Small intestine (tissue), 7 donors: ENCODE results near the gene NDUFS8. TPM values are rescaled to one million over a fixed set of nuclear protein-coding genes. Genes with fewer than 3 reads are reported as not detected.

ENCODE experiments used
- DNase-seq, 2 donors: peaks; one replicate each; pipeline versions ENCODE4 v3.0.0 to v3.0.0-alpha.2; 2013
- FAIRE-seq: peaks from 2 replicates; lab custom pipeline; 2012; peaks lifted over from hg19 to GRCh38; lab: Jason Lieb, UNC
- H3K27ac ChIP-seq, 3 donors: one replicate each; pipeline ENCODE4 v1.5.1; 2013; ENCODE audit warnings: low read length in 2 of 3, mild to moderate bottlenecking in 2 of 3, control low read depth in 1 of 3, inconsistent platforms in 1 of 3, low read depth in 1 of 3, moderate library complexity in 1 of 3
- H3K27me3 ChIP-seq, 3 donors: one replicate each; pipeline ENCODE4 v1.6.1; 2013; ENCODE audit warnings: low read length in 3 of 3, inconsistent platforms in 1 of 3; ENCODE audit not compliant: control insufficient read depth in 3 of 3, insufficient read depth in 3 of 3
- H3K36me3 ChIP-seq, 3 donors: one replicate each; pipeline ENCODE4 v1.6.1; 2013; ENCODE audit warnings: low read length in 3 of 3, inconsistent platforms in 1 of 3, low read depth in 1 of 3, mild to moderate bottlenecking in 1 of 3, moderate library complexity in 1 of 3; ENCODE audit not compliant: control insufficient read depth in 3 of 3, insufficient read depth in 2 of 3
- H3K4me1 ChIP-seq, 3 donors: one replicate each; pipeline ENCODE4 v1.6.1; 2013; ENCODE audit warnings: low read length in 2 of 3, inconsistent platforms in 1 of 3, low read depth in 1 of 3, mild to moderate bottlenecking in 1 of 3, moderate library complexity in 1 of 3; ENCODE audit not compliant: control insufficient read depth in 3 of 3, insufficient read depth in 2 of 3
- H3K4me3 ChIP-seq, 3 donors: one replicate each; pipeline ENCODE4 v1.5.1; 2013; ENCODE audit warnings: low read length in 3 of 3, control low read depth in 1 of 3, inconsistent platforms in 1 of 3, low read depth in 1 of 3, mild to moderate bottlenecking in 1 of 3, moderate library complexity in 1 of 3
- H3K9me3 ChIP-seq, 2 donors: one replicate each; pipeline ENCODE4 v1.6.1; 2013; ENCODE audit warnings: low read depth in 1 of 2, low read length in 1 of 2; ENCODE audit not compliant: control insufficient read depth in 2 of 2, insufficient read depth in 1 of 2
- WGBS, 3 donors: extraction: QIAGEN DNeasy Blood & Tissue Kit; methylation state at CpG; one replicate each; pipeline ENCODE4 v1.1.7; 2013; 5-methylcytosine and 5-hydroxymethylcytosine counted together
- polyA plus RNA-seq, 4 donors: library from polyadenylated mRNA; stranded (reverse) in 3 of 4; unstranded in 1 of 4; fragments of 200-250 nt in 3 of 4; fragments of 120-200 nt in 1 of 4; gene quantifications; one replicate each; pipeline versions ENCODE4 v1.2.1 to v1.2.3, GENCODE V29; 2013
- donor health status: healthy with polysubstance abuse.
- donor health status: control.
- donor health status: control.
- donor health status: Bipolar disorder and iron deficiency.
- donor health status: healthy.

The NDUFS8 gene
- polyA plus RNA-seq, 4 donors = 71.4 to 290 (median 203) TPM

- Histone ChIP-seq H3K4me3 (no peak overlapping the region), H3K36me3 (peaks cover 0 to 54% (median 0%) of the 10 kb centered on the region in 3 donors), H3K4me1 (peaks cover 0 to 5% (median 0%) of the 10 kb centered on the region in 3 donors), H3K9me3 (peaks cover 0 to 5% of the 10 kb centered on the region in 2 donors), H3K27me3 (no peaks in the 10 kb centered on the region), H3K27ac (no peak overlapping the region)
- WGBS, 3 donors = 69 to 76% (median 72%) methylated on average over 5 of the region's 5 CpGs
- FAIRE-seq (no peak), DNase-seq (no peak)
These were observed 5.4 kb upstream of the NDUFS8 start for GRCh38 chr11:68025047-68025446.

- H3K27ac ChIP-seq = no peak overlapping the region
- FAIRE-seq = no peak
- DNase-seq = no peak
- H3K27me3 ChIP-seq = no peaks in the 10 kb centered on the region
- H3K9me3 ChIP-seq = peaks cover 0 to 5% of the 10 kb centered on the region in 2 donors
- H3K4me1 ChIP-seq = peaks cover 0 to 10% (median 0%) of the 10 kb centered on the region in 3 donors
- H3K36me3 ChIP-seq = peaks cover 0 to 53% (median 0%) of the 10 kb centered on the region in 3 donors
- no peak overlapping the region for H3K4me3 ChIP-seq
- 85 to 88% (median 87%) methylated on average over 13 to 18 of the region's 18 CpGs for WGBS, 3 donors
These were observed 3.9 kb upstream of the NDUFS8 start for GRCh38 chr11:68026391-68027105.

- DNase-seq = no peak
- WGBS, 3 donors = 93 to 99% (median 96%) methylated on average over 15 to 21 of the region's 21 CpGs
These were observed 2.8 kb upstream of the NDUFS8 start for GRCh38 chr11:68027667-68028066.

GRCh38 chr11:68028802-68029545, 1.5 kb upstream of the NDUFS8 start:
- FAIRE-seq (no peak), DNase-seq (no peak)
- Histone ChIP-seq H3K27me3 (no peaks in the 10 kb centered on the region), H3K27ac (no peak overlapping the region), H3K9me3 (peaks cover 0 to 5% of the 10 kb centered on the region in 2 donors), H3K36me3 (peaks cover 3 to 64% (median 5%) of the 10 kb centered on the region in 3 donors), H3K4me1 (peaks cover 0 to 17% (median 0%) of the 10 kb centered on the region in 3 donors), H3K4me3 (no peak overlapping the region)
- 84 to 91% (median 91%) methylated on average over 12 of the region's 12 CpGs for WGBS, 3 donors

More at GRCh38 chr11:68027667-68028066, 2.8 kb upstream of the NDUFS8 start:
- no peak for FAIRE-seq
- Histone ChIP-seq H3K9me3 (peaks cover 0 to 5% of the 10 kb centered on the region in 2 donors), H3K27me3 (no peaks in the 10 kb centered on the region), H3K27ac (no peak overlapping the region), H3K4me3 (no peak overlapping the region), H3K36me3 (peaks cover 0 to 54% (median 0%) of the 10 kb centered on the region in 3 donors), H3K4me1 (peaks cover 0 to 17% (median 0%) of the 10 kb centered on the region in 3 donors)

- peak overlapping the region; percentile 60 to 81 (median 79) for H3K27ac ChIP-seq
- FAIRE-seq = no peak
These were observed 623 bp downstream of the NDUFS8 start for GRCh38 chr11:68031144-68031464.

GRCh38 chr11:68032003-68032402, 1.5 kb downstream of the NDUFS8 start:
- Histone ChIP-seq H3K4me3 (no peak overlapping the region), H3K9me3 (no peaks in the 10 kb centered on the region), H3K27me3 (no peaks in the 10 kb centered on the region), H3K4me1 (peaks cover 0 to 17% (median 2%) of the 10 kb centered on the region in 3 donors), H3K27ac (no peak overlapping the region), H3K36me3 (peaks cover 3 to 70% (median 5%) of the 10 kb centered on the region in 3 donors)
- DNase-seq (no peak), FAIRE-seq (no peak)
- WGBS, 3 donors = 48 to 67% (median 65%) methylated on average over 7 to 9 of the region's 9 CpGs

More at GRCh38 chr11:68031144-68031464, 623 bp downstream of the NDUFS8 start:
- DNase-seq = no peak
- Histone ChIP-seq H3K36me3 (peaks cover 3 to 69% (median 5%) of the 10 kb centered on the region in 3 donors), H3K4me1 (peaks cover 0 to 17% (median 2%) of the 10 kb centered on the region in 3 donors), H3K27me3 (no peaks in the 10 kb centered on the region), H3K9me3 (no peaks in the 10 kb centered on the region), H3K4me3 (peak overlapping the region; percentile 69 to 86 (median 78))
- WGBS, 3 donors = 8 to 10% (median 8%) methylated on average over 10 of the region's 10 CpGs

- no peak for DNase-seq
- peaks cover 0 to 22% (median 2%) of the 10 kb centered on the region in 3 donors for H3K4me1 ChIP-seq
- H3K27me3 ChIP-seq = no peaks in the 10 kb centered on the region
- no peak overlapping the region for H3K27ac ChIP-seq
- no peak for FAIRE-seq
- H3K36me3 ChIP-seq = peaks cover 3 to 64% (median 5%) of the 10 kb centered on the region in 3 donors
- no peak overlapping the region for H3K4me3 ChIP-seq
- 92 to 94% (median 94%) methylated on average over 26 to 29 of the region's 29 CpGs for WGBS, 3 donors
- H3K9me3 ChIP-seq = no peaks in the 10 kb centered on the region
These were observed 2.7 kb downstream of the NDUFS8 start for GRCh38 chr11:68032997-68033707.

GRCh38 chr11:68033708-68034045, 3.2 kb downstream of the NDUFS8 start:
- DNase-seq (no peak), FAIRE-seq (no peak)
- Histone ChIP-seq H3K27ac (no peak overlapping the region), H3K36me3 (peaks cover 3 to 67% (median 5%) of the 10 kb centered on the region in 3 donors), H3K4me1 (peaks cover 0 to 27% (median 2%) of the 10 kb centered on the region in 3 donors), H3K9me3 (no peaks in the 10 kb centered on the region), H3K27me3 (no peaks in the 10 kb centered on the region), H3K4me3 (no peak overlapping the region)
- WGBS, 3 donors = 79 to 92% (median 87%) methylated on average over 12 of the region's 12 CpGs
